Heart left ventricle (tissue), 16 donors: ENCODE measurements around the gene TXNDC2. TPM values are rescaled to one million over a fixed set of nuclear protein-coding genes. Genes with fewer than 3 reads are reported as not detected.

Experiments used
- ATAC-seq, 4 donors: fragments of 200-7000 bp; cut with Tn5 transposase; one replicate each; pipeline ENCODE4 v1.9.1; 2020 to 2022; ENCODE audit warnings: moderate library complexity in 4 of 4, mild to moderate bottlenecking in 3 of 4, moderate number of reproducible peaks in 1 of 4
- DNase-seq, 5 donors: peaks; one replicate each; pipeline ENCODE4 v3.0.0-alpha.2; 2020
- H3K27ac ChIP-seq, 12 donors: fragments of 200-600 bp; sonication (generic) in 4 of 12; one replicate each; pipeline versions ENCODE4 v1.5.0 to v1.8.0; 2016 to 2022; ENCODE audit warnings: mild to moderate bottlenecking in 2 of 12
- H3K27me3 ChIP-seq, 9 donors: fragments of 200-600 bp; sonication (generic) in 2 of 9; one replicate each; pipeline versions ENCODE4 v1.5.1 to v1.8.0; 2016 to 2022; ENCODE audit warnings: mild to moderate bottlenecking in 3 of 9
- H3K36me3 ChIP-seq, 9 donors: fragments of 200-600 bp; sonication (generic) in 2 of 9; one replicate each; pipeline versions ENCODE4 v1.5.0 to v1.8.0; 2018 to 2022; ENCODE audit warnings: mild to moderate bottlenecking in 2 of 9
- H3K4me1 ChIP-seq, 12 donors: fragments of 200-600 bp; sonication (generic) in 4 of 12; one replicate each; pipeline versions ENCODE4 v1.5.0 to v1.8.0; 2016 to 2022; ENCODE audit warnings: mild to moderate bottlenecking in 3 of 12
- H3K4me3 ChIP-seq, 12 donors: fragments of 200-600 bp; sonication (generic) in 4 of 12; one replicate each; pipeline versions ENCODE4 v1.5.0 to v1.8.0; 2017 to 2022; ENCODE audit warnings: mild to moderate bottlenecking in 9 of 12, moderate library complexity in 4 of 12
- H3K9me3 ChIP-seq, 12 donors: fragments of 200-600 bp; sonication (generic) in 4 of 12; one replicate each; pipeline versions ENCODE4 v1.5.0 to v1.8.0; 2016 to 2022; ENCODE audit warnings: mild to moderate bottlenecking in 1 of 12
- POLR2A ChIP-seq, 2 donors: fragments of 450-650 bp; IDR thresholded peaks; one replicate each; pipeline ENCODE4 v1.6.1; 2017; ENCODE audit warnings: antibody characterized with exemption in 2 of 2, mild to moderate bottlenecking in 2 of 2, moderate library complexity in 2 of 2
- WGBS, 4 donors: extraction: QIAGEN DNeasy Blood & Tissue Kit in 2 of 4; methylation state at CpG; one replicate each; pipeline versions ENCODE4 v1.1.5 to v1.1.7; 2013 to 2018; 5-methylcytosine and 5-hydroxymethylcytosine counted together
- intact Hi-C, 10 donors: fragments of 100-400 bp; cut with DNase I; formaldehyde crosslinking; loops; one replicate each; pipeline versions ENCODE4 v1.11.1 to v1.14.2; 2022
- polyA plus RNA-seq, 2 donors: library from polyadenylated mRNA; stranded (reverse); fragments of 200-250 nt; gene quantifications; one replicate each; pipeline ENCODE4 v1.2.3, GENCODE V29; 2013
- total RNA-seq, 9 donors: library from RNA; depleted of rRNA in 2 of 9; stranded (reverse); fragments of >200 nt in 2 of 9; fragmentation: NEBNext Ultra II Directional in 3 of 9; extraction: Animal tissue kit (Norgen Biotek cat#: 25700) in 3 of 9; gene quantifications; one replicate each; pipeline versions ENCODE4 v1.1.0 to v1.2.4, GENCODE V29; 2016 to 2023
- TF ChIP-seq, protein P1 (sequence below), 12 donors: fragments of 200-600 bp; sonication (generic) in 4 of 12; IDR thresholded peaks; one replicate each; pipeline versions ENCODE4 v1.5.0 to v1.8.0; 2018 to 2022; ENCODE audit warnings: antibody characterized with exemption in 12 of 12, mild to moderate bottlenecking in 5 of 12
- donor health status: ischemic (EF 13 %, LVEDD 7.1; RV severe dilation, severe dysfunction).
- donor health status: healthy with polysubstance abuse.
- donor health status: DM: no; HTN: yes; CAD: no.
- donor health status: DM: no; HTN: no; CAD: no.
- donor health status: ischemic (EF 25% LVEDD 6.9; RV normal size, moderate dysfunction).
- donor health status: ischemic (EF 25% LVEDD 5.7; RV mildly dilated, moderate dysfunction).
- donor health status: healthy.
- donor health status: DM: yes; HTN: yes; CAD: no.
- donor health status: ischemic (EF 35%, LVEDD 5.7; RV mildly dilated, moderate dysfunction).
- donor health status: nonischemic (EF 11% LVEDD 7.7; RV severe dilation, severe dysfunction).
- donor health status: DM: yes; HTN: yes; CAD: no.
- donor health status: PGD.
- donor health status: ischemic (EF 29% LVEDD 5.4; RV normal size, mild dysfunction).
- donor health status: nonischemic (EF 23%, LVEDD 6.1; RV moderate dilation, normal function).

The TXNDC2 gene
- total and polyA plus RNA-seq, 11 donors: 0.03 TPM; not detected in 10

- 77 to 83% (median 81%) methylated on average over 10 of the region's 10 CpGs for WGBS, 4 donors
- ATAC-seq (no peak), DNase-seq (no peak)
- Histone ChIP-seq H3K9me3 (no peaks in the 10 kb centered on the region), H3K4me3 (no peak overlapping the region), H3K27me3 (no peaks in the 10 kb centered on the region), H3K27ac (peak overlapping the region in 2 of 12 donors; percentile 60 to 90), H3K4me1 (peaks cover 0 to 43% (median 9%) of the 10 kb centered on the region in 12 donors), H3K36me3 (peaks cover 0 to 18% (median 0%) of the 10 kb centered on the region in 9 donors)
- intact Hi-C loops: loop anchor here in 2 of 10 donors (2.0 to 10.0 kb wide), 2 partner anchors 15 to 75 kb away; partner anchors contain the start of gene VAPA (in 1 of the 2)
- TF ChIP-seq, protein P1, sequence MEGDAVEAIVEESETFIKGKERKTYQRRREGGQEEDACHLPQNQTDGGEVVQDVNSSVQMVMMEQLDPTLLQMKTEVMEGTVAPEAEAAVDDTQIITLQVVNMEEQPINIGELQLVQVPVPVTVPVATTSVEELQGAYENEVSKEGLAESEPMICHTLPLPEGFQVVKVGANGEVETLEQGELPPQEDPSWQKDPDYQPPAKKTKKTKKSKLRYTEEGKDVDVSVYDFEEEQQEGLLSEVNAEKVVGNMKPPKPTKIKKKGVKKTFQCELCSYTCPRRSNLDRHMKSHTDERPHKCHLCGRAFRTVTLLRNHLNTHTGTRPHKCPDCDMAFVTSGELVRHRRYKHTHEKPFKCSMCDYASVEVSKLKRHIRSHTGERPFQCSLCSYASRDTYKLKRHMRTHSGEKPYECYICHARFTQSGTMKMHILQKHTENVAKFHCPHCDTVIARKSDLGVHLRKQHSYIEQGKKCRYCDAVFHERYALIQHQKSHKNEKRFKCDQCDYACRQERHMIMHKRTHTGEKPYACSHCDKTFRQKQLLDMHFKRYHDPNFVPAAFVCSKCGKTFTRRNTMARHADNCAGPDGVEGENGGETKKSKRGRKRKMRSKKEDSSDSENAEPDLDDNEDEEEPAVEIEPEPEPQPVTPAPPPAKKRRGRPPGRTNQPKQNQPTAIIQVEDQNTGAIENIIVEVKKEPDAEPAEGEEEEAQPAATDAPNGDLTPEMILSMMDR (IDR thresholded peaks at IDR 0.05): no peak
- no peak for TF ChIP-seq POLR2A (IDR thresholded peaks at IDR 0.05)
Measured at GRCh38 chr18:9839853-9840252, 45.9 kb upstream of the TXNDC2 start.

- Histone ChIP-seq H3K27me3 (no peaks in the 10 kb centered on the region), H3K4me1 (peaks cover 0 to 47% (median 18%) of the 10 kb centered on the region in 12 donors), H3K4me3 (no peak overlapping the region), H3K9me3 (no peaks in the 10 kb centered on the region), H3K27ac (peak overlapping the region in 10 of 12 donors; percentile 6 to 66 (median 40)), H3K36me3 (peaks cover 0 to 21% (median 0%) of the 10 kb centered on the region in 9 donors)
- 50 to 66% (median 66%) methylated on average over 4 of the region's 4 CpGs for WGBS, 4 donors
- DNase-seq (no peak), ATAC-seq (no peak)
- TF ChIP-seq, protein P1 (IDR thresholded peaks at IDR 0.05): no peak
- no peak for TF ChIP-seq POLR2A (IDR thresholded peaks at IDR 0.05)
- intact Hi-C loops: loop anchor here in 1 of 10 donors (10.0 kb wide), 1 partner anchor 73 kb away; the partner anchor contains the start of gene VAPA
Measured at GRCh38 chr18:9841752-9842151, 44.0 kb upstream of the TXNDC2 start.

GRCh38 chr18:9842448-9842847 is 43.3 kb upstream of the TXNDC2 start:
- Histone ChIP-seq H3K36me3 (peaks cover 0 to 24% (median 0%) of the 10 kb centered on the region in 9 donors), H3K27ac (peak overlapping the region in 4 of 12 donors; percentile 25 to 66 (median 55)), H3K4me3 (no peak overlapping the region), H3K9me3 (no peaks in the 10 kb centered on the region), H3K27me3 (no peaks in the 10 kb centered on the region), H3K4me1 (peaks cover 0 to 52% (median 24%) of the 10 kb centered on the region in 12 donors)
- DNase-seq (no peak), ATAC-seq (no peak)
- WGBS, 4 donors: 94 to 96% (median 95%) methylated on average over 5 to 6 of the region's 6 CpGs
- TF ChIP-seq POLR2A (IDR thresholded peaks at IDR 0.05): no peak
- TF ChIP-seq, protein P1 (IDR thresholded peaks at IDR 0.05): no peak
- intact Hi-C loops: loop anchor here in 1 of 10 donors (10.0 kb wide), 1 partner anchor 72 kb away; the partner anchor contains the start of gene VAPA

GRCh38 chr18:9845256-9845655 is 40.5 kb upstream of the TXNDC2 start:
- H3K9me3 ChIP-seq: no peaks in the 10 kb centered on the region
- DNase-seq: no peak
- H3K4me3 ChIP-seq: no peak overlapping the region
- intact Hi-C loops: loop anchor here in 2 of 10 donors (5.0 to 10.0 kb wide), 2 partner anchors 67 to 70 kb away; partner anchors contain the start of gene VAPA (in 2 of the 2)
- 71 to 81% (median 74%) methylated on average over 3 of the region's 3 CpGs for WGBS, 4 donors
- ATAC-seq: no peak
- TF ChIP-seq POLR2A (IDR thresholded peaks at IDR 0.05): no peak
- TF ChIP-seq, protein P1 (IDR thresholded peaks at IDR 0.05): no peak
- H3K4me1 ChIP-seq: peaks cover 0 to 44% (median 25%) of the 10 kb centered on the region in 12 donors
- H3K36me3 ChIP-seq: peaks cover 0 to 21% (median 0%) of the 10 kb centered on the region in 9 donors
- peak overlapping the region in 3 of 12 donors; percentile 74 to 85 (median 78) for H3K27ac ChIP-seq
- no peaks in the 10 kb centered on the region for H3K27me3 ChIP-seq
